ENCODE data around the gene TMEM253.

The TMEM253 gene

GRCh38 chr14:21133901-21134300, 33.0 kb downstream of the TMEM253 start:
- Mint-ChIP-seq H3K4me1 (no peaks in the 10 kb centered on the region), H3K4me3 (no peak overlapping the region), H3K27ac (no peak overlapping the region), H3K27me3 (ENCODE audit: low read depth) (no peaks in the 10 kb centered on the region), H3K36me3 (ENCODE audit: low read depth) (no peaks in the 10 kb centered on the region), H3K9me3 (no peaks in the 10 kb centered on the region)
- TF ChIP-seq CTCF (IDR thresholded peaks at IDR 0.05; ENCODE audit: unreplicated experiment in 3 of 3), result no peak

- no peak overlapping the region for H3K4me3 Mint-ChIP-seq
- no peaks in the 10 kb centered on the region for H3K27me3 Mint-ChIP-seq (ENCODE audit: low read depth)
- peak; percentile 59 to 71 (median 61) for TF ChIP-seq CTCF (IDR thresholded peaks at IDR 0.05; ENCODE audit: unreplicated experiment in 3 of 3)
- no peaks in the 10 kb centered on the region for H3K4me1 Mint-ChIP-seq
- no peaks in the 10 kb centered on the region for H3K36me3 Mint-ChIP-seq (ENCODE audit: low read depth)
- no peaks in the 10 kb centered on the region for H3K9me3 Mint-ChIP-seq
- H3K27ac Mint-ChIP-seq, result no peak overlapping the region
Measured at GRCh38 chr14:21136024-21136423, 35.2 kb downstream of the TMEM253 start.

- no peaks in the 10 kb centered on the region for H3K36me3 Mint-ChIP-seq (ENCODE audit: low read depth)
- TF ChIP-seq CTCF (IDR thresholded peaks at IDR 0.05; ENCODE audit: unreplicated experiment in 3 of 3), result no peak
- H3K9me3 Mint-ChIP-seq, result peaks cover 10% of the 10 kb centered on the region
- no peak overlapping the region for H3K27ac Mint-ChIP-seq
- no peaks in the 10 kb centered on the region for H3K4me1 Mint-ChIP-seq
- H3K4me3 Mint-ChIP-seq, result no peak overlapping the region
- H3K27me3 Mint-ChIP-seq (ENCODE audit: low read depth), result peaks cover 6% of the 10 kb centered on the region
Measured at GRCh38 chr14:21142357-21142756, 41.5 kb downstream of the TMEM253 start.

GRCh38 chr14:21145437-21145836, 44.6 kb downstream of the TMEM253 start:
- TF ChIP-seq CTCF (IDR thresholded peaks at IDR 0.05; ENCODE audit: unreplicated experiment in 3 of 3), result no peak
- Mint-ChIP-seq H3K36me3 (ENCODE audit: low read depth) (no peaks in the 10 kb centered on the region), H3K27me3 (ENCODE audit: low read depth) (peaks cover 6% of the 10 kb centered on the region), H3K4me3 (no peak overlapping the region), H3K27ac (no peak overlapping the region), H3K4me1 (no peaks in the 10 kb centered on the region), H3K9me3 (peaks cover 10% of the 10 kb centered on the region)

GRCh38 chr14:21149641-21150367, 48.9 kb downstream of the TMEM253 start:
- no peak overlapping the region for H3K27ac Mint-ChIP-seq
- no peak overlapping the region for H3K4me3 Mint-ChIP-seq
- no peak for TF ChIP-seq CTCF (IDR thresholded peaks at IDR 0.05; ENCODE audit: unreplicated experiment in 3 of 3)
- no peaks in the 10 kb centered on the region for H3K4me1 Mint-ChIP-seq
- H3K9me3 Mint-ChIP-seq, result peaks cover 6% of the 10 kb centered on the region
- H3K27me3 Mint-ChIP-seq (ENCODE audit: low read depth), result peaks cover 9% of the 10 kb centered on the region
- H3K36me3 Mint-ChIP-seq (ENCODE audit: low read depth), result no peaks in the 10 kb centered on the region

Measured in nephron (organoid).